OCI-LY3 (cell line): ENCODE measurements around the gene HYI.

ENCODE experiments used
- H2AFZ ChIP-seq: fragments of 200-600, 300-600 bp; shearing (Covaris generic); 2 replicates; pipeline ENCODE4 v1.6.0; 2014; ENCODE audit warnings: antibody characterized with exemption, low read depth, low read length
- H3K27ac ChIP-seq: fragments of 200-600, 300-600 bp; sonication (generic); 2 replicates; pipeline ENCODE4 v1.5.1; 2014; ENCODE audit warnings: mild to moderate bottlenecking, low read length, moderate library complexity, mixed read lengths
- H3K27me3 ChIP-seq: fragments of 200-600, 300-600 bp; sonication (generic); 2 replicates; pipeline ENCODE4 v1.6.1; 2014; ENCODE audit warnings: low read depth, low read length, mixed read lengths
- H3K36me3 ChIP-seq: fragments of 200-600, 300-600 bp; sonication (generic); replicated peaks from 2 replicates; pipeline ENCODE3; 2014; ENCODE audit warnings: low read depth, low read length, mixed read lengths
- H3K4me1 ChIP-seq: fragments of 300-600, 200-600 bp; sonication (generic); 2 replicates; pipeline ENCODE4 v1.6.1; 2014; ENCODE audit warnings: low read length, mixed read lengths
- H3K4me2 ChIP-seq: fragments of 200-600, 300-600 bp; sonication (generic); 2 replicates; pipeline ENCODE4 v1.6.1; 2014; ENCODE audit warnings: low read length, mixed read lengths
- H3K4me3 ChIP-seq: fragments of 300-600, 200-600 bp; sonication (generic); 2 replicates; pipeline ENCODE4 v1.5.1; 2014; ENCODE audit warnings: antibody characterized with exemption, mild to moderate bottlenecking, low read length, moderate library complexity
- H3K79me2 ChIP-seq: fragments of 300-600, 200-600 bp; shearing (Covaris generic); 2 replicates; pipeline ENCODE4 v1.6.1; 2014; ENCODE audit warnings: mild to moderate bottlenecking, low read length, mixed read lengths
- H3K9ac ChIP-seq: fragments of 300-600, 200-600 bp; shearing (Covaris generic); 2 replicates; pipeline ENCODE4 v1.6.0; 2014; ENCODE audit warnings: mild to moderate bottlenecking, low read length, moderate library complexity
- H3K9me3 ChIP-seq: fragments of 200-600, 300-600 bp; shearing (Covaris generic); 2 replicates; pipeline ENCODE4 v1.6.1; 2014; ENCODE audit warnings: low read length, mixed read lengths; ENCODE audit not compliant: insufficient read depth
- H4K20me1 ChIP-seq: fragments of 200-600, 300-600 bp; sonication (generic); 2 replicates; pipeline ENCODE4 v1.6.1; 2016; ENCODE audit warnings: low read length, mixed read lengths; ENCODE audit not compliant: insufficient read depth
- CTCF ChIP-seq: fragments of 200-600, 300-600 bp; sonication (generic); IDR thresholded peaks from 2 replicates; pipeline ENCODE4 v1.5.1; 2014; ENCODE audit warnings: antibody characterized with exemption, low read length, low read depth
- EZH2phosphoT487 ChIP-seq: fragments of 200-600 bp; shearing (Covaris generic); IDR thresholded peaks from 2 replicates; pipeline ENCODE4 v1.6.1; 2018; ENCODE audit warnings: antibody characterized with exemption, mixed run types, low read depth

HYI gene

GRCh38 chr1:43444151-43444828 is 9.4 kb downstream of the HYI start:
- Histone ChIP-seq H3K9ac (no peak overlapping the region), H3K36me3 (no peaks in the 10 kb centered on the region), H3K4me3 (no peak overlapping the region), H3K9me3 (no peaks in the 10 kb centered on the region), H3K79me2 (no peaks in the 10 kb centered on the region), H3K4me1 (no peaks in the 10 kb centered on the region), H4K20me1 (no peaks in the 10 kb centered on the region), H3K27ac (no peak overlapping the region), H2AFZ (no peak overlapping the region), H3K27me3 (no peaks in the 10 kb centered on the region), H3K4me2 (no peak overlapping the region)
- TF ChIP-seq CTCF (no peak), EZH2phosphoT487 (no peak)

DNA sequence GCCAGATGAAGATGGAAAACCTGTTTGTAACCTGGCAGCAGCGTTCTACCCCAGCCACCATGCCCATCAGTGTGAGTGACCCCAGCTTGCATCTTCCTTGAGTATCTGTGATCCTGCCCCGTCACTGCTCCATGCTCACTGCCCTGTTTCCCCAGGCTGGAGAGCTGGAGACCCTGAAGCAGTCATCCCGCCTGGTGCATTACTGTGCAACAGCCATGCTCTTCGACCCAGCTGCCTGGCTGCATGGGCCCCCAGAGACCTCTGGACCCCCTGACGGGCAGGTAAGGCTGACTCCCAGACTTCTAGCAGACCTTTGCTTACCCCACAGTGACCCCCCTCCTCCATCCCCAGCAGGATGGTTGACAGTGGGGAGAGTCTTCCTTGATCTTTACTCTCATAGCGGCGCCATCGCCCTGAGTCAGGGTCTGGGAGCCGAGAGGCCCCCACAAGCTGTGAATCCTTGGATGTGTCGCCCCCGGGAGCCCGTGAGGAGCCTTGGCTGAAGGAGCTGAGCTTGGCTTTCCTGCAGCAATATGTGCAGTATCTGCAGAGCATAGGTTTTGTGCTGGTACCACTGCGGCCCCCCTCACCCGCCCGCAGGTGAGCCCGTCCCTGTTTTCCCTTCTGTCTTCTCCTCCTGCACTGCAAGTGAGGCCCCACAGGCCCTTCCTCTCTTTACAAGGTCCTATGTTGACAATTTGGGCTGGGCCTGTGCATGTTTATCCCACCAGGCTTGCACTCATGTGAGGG is 10.4 kb downstream of the HYI start:
- H2AFZ ChIP-seq = no peak overlapping the region
- H3K27ac ChIP-seq = no peak overlapping the region
- no peaks in the 10 kb centered on the region for H3K27me3 ChIP-seq
- H3K9ac ChIP-seq = no peak overlapping the region
- H4K20me1 ChIP-seq = no peaks in the 10 kb centered on the region
- no peak overlapping the region for H3K4me3 ChIP-seq
- no peak for TF ChIP-seq EZH2phosphoT487
- no peak overlapping the region for H3K4me2 ChIP-seq
- no peaks in the 10 kb centered on the region for H3K79me2 ChIP-seq
- no peaks in the 10 kb centered on the region for H3K4me1 ChIP-seq
- no peaks in the 10 kb centered on the region for H3K9me3 ChIP-seq
- no peaks in the 10 kb centered on the region for H3K36me3 ChIP-seq

- no peak overlapping the region for H3K4me2 ChIP-seq
- no peak overlapping the region for H3K4me3 ChIP-seq
- H4K20me1 ChIP-seq = no peaks in the 10 kb centered on the region
- no peaks in the 10 kb centered on the region for H3K4me1 ChIP-seq
- H3K27ac ChIP-seq = no peak overlapping the region
- H3K27me3 ChIP-seq = no peaks in the 10 kb centered on the region
- no peaks in the 10 kb centered on the region for H3K79me2 ChIP-seq
- no peaks in the 10 kb centered on the region for H3K36me3 ChIP-seq
- H3K9ac ChIP-seq = no peak overlapping the region
- H3K9me3 ChIP-seq = no peaks in the 10 kb centered on the region
- no peak for TF ChIP-seq CTCF
- no peak for TF ChIP-seq EZH2phosphoT487
- H2AFZ ChIP-seq = no peak overlapping the region
Observed at GRCh38 chr1:43442756-43443155, 11.0 kb downstream of the HYI start.

- no peak overlapping the region for H3K27ac ChIP-seq
Observed at GRCh38 chr1:43441894-43442637, 11.7 kb downstream of the HYI start.

More at GRCh38 chr1:43441894-43442637, 11.7 kb downstream of the HYI start:
- Histone ChIP-seq H3K79me2 (no peaks in the 10 kb centered on the region), H3K27me3 (no peaks in the 10 kb centered on the region), H3K4me2 (no peak overlapping the region), H3K9me3 (no peaks in the 10 kb centered on the region), H2AFZ (no peak overlapping the region), H4K20me1 (no peaks in the 10 kb centered on the region), H3K4me3 (no peak overlapping the region), H3K9ac (no peak overlapping the region), H3K36me3 (no peaks in the 10 kb centered on the region), H3K4me1 (no peaks in the 10 kb centered on the region)
- TF ChIP-seq CTCF (no peak), EZH2phosphoT487 (no peak)
